ENCODE measurements around the gene TYMS.

GRCh38 chr18:697800-698199 lies 40.3 kb downstream of the TYMS start:
- TF ChIP-seq, protein P1, sequence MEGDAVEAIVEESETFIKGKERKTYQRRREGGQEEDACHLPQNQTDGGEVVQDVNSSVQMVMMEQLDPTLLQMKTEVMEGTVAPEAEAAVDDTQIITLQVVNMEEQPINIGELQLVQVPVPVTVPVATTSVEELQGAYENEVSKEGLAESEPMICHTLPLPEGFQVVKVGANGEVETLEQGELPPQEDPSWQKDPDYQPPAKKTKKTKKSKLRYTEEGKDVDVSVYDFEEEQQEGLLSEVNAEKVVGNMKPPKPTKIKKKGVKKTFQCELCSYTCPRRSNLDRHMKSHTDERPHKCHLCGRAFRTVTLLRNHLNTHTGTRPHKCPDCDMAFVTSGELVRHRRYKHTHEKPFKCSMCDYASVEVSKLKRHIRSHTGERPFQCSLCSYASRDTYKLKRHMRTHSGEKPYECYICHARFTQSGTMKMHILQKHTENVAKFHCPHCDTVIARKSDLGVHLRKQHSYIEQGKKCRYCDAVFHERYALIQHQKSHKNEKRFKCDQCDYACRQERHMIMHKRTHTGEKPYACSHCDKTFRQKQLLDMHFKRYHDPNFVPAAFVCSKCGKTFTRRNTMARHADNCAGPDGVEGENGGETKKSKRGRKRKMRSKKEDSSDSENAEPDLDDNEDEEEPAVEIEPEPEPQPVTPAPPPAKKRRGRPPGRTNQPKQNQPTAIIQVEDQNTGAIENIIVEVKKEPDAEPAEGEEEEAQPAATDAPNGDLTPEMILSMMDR (conservative IDR thresholded peaks at IDR 0.05), result no peak; the same call in 1 of the 2 replicates
- TF ChIP-seq ZFX (IDR thresholded peaks at IDR 0.05), result no peak
